ENCODE results near the gene PTGS2.

DNA sequence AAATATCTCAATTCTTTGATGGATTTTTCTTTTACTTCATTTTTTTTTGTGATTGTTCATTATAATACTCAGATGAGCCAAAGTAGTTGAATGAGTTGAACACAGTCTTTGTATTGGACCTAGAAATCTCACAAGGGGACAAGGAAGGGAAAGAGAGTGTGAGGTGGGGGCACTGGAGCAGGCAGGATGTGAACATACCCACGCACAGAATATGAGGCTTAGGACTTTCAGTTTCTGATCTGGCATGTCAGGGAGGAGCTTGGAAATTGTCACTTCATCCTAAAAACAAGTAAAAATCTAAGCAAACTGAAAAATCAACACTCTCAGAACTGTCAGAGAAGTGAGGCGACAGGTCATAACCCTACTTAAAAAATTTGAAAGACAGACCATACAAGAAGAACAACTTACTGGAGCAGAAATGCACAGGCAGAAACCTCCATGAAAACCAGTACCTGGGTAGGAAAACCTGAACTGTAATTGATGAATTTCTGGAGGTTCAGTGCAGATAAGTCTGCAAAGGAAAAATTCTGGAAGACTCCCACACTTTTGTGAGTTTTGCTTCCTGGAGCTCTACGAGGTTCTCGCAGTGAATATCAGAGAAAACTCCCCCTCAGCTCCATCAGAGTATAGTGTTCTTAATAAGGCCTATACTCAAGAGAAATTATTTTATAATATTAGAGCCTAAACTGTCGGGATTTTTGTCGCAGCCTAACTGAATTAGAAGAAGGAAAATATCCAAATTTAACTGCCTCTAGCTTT is 3.6 kb upstream of the PTGS2 start:
- TF ChIP-seq USF1 (IDR thresholded peaks at IDR 0.05; ENCODE audit: borderline replicate concordance, low read depth) (no peak), EP300 (IDR thresholded peaks at IDR 0.05; ENCODE audit: borderline replicate concordance in 1 of 2, low read depth in 1 of 2, low read length in 1 of 2) (no peak), GABPA (IDR thresholded peaks at IDR 0.05; ENCODE audit: low read depth) (no peak)

Data from SK-N-SH (cell line).